ENCODE data around the gene MYO18A.

Gene MYO18A

DNA sequence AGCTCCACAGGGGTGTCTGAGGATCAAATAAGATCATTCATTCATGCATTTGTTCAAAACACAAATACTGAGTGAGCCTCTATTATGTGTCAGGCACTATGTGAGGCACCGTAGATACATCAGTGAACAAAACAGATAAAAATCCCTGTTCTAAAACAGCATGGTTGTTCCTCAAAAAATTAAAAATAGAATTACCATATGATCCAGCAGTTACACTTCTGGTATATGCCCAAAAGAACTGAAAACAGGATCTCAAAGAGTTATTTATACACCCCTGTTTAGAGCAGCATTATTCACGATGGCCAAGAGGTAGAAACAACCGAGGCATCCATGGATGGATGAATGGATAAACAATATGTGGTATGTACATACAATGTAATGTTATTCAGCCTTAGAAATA is 121.8 kb downstream of the MYO18A start:
- ATAC-seq (replicated peaks) (no peak), DNase-seq (no peak)
- Mint-ChIP-seq H3K27me3 (no peaks in the 10 kb centered on the region), H3K9me3 (no peaks in the 10 kb centered on the region), H3K4me3 (no peak overlapping the region), H3K4me1 (peaks cover 0 to 5% of the 10 kb centered on the region in 2 donors), H3K27ac (no peak overlapping the region), H3K36me3 (no peaks in the 10 kb centered on the region)

DNA sequence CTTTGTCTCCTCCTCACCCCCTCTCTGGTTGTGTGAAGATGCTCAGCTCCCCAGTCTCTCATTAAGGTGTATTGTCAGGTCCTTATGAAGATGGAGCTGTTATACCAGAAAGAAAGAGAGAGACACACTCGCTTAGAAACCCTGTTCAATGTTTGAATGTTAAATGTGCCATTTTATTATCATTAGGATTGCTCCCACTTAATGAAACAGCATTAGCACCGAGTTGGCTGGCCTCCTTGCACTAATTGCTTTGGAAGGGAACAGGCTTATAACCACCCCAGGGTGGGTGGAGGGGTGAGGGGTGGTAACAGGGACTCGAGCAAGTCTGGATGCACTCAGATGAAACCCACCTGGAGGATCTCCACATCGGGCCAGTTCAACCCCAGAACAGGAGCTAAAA is 122.8 kb downstream of the MYO18A start:
- ATAC-seq (replicated peaks) (no peak), DNase-seq (no peak)
- Mint-ChIP-seq H3K4me3 (no peak overlapping the region), H3K27ac (no peak overlapping the region), H3K9me3 (no peaks in the 10 kb centered on the region), H3K27me3 (no peaks in the 10 kb centered on the region), H3K4me1 (peaks cover 0 to 5% of the 10 kb centered on the region in 2 donors), H3K36me3 (no peaks in the 10 kb centered on the region)

DNA sequence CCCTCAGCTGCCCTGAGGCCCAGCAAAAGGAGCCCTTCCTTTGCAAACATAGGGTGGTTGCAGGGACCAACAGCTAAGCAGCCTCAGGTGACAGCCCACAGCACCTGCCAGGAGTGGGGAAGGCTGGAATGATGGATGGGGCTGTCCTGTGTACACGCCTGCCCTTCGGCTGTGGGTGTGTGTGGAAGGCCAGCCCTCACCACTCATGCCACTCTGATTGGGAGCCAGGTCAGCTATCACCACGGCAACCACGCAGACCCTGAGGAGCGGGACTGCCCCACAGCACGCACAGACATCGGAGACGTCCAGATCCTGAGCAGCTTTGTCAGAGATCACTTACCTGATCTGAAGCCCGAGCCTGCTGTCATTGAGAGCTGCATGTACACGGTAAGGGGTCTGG is 125.4 kb downstream of the MYO18A start:
- peaks cover 0 to 5% of the 10 kb centered on the region in 2 donors for H3K27me3 Mint-ChIP-seq
- no peaks in the 10 kb centered on the region for H3K9me3 Mint-ChIP-seq
- no peaks in the 10 kb centered on the region for H3K36me3 Mint-ChIP-seq
- DNase-seq (no peak), ATAC-seq (replicated peaks) (no peak)
- H3K4me1 Mint-ChIP-seq, result peaks cover 0 to under 1% of the 10 kb centered on the region in 2 donors
- no peak overlapping the region for H3K27ac Mint-ChIP-seq
- no peak overlapping the region for H3K4me3 Mint-ChIP-seq

DNA sequence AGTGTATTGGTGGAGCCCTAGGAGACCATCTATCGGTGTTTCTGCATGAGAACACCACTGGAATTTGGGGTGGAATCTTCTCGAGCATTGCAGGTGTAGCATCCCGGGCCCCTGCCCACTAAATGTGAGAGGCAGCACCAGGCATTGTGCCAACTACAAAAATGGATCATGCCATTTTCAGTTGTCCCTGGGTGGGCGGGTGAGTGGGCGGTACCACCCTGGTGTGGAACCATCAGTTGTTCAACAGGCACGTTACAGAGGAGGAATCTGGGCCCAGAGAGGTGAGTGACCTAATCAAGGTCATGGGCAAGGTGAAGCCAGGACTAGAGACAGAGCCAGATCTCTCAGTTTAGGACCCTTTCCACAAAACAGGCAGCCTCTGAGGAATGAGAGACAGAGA is 128.5 kb downstream of the MYO18A start:
- peaks cover 3 to 9% of the 10 kb centered on the region in 2 donors for H3K4me1 Mint-ChIP-seq
- H3K9me3 Mint-ChIP-seq, result no peaks in the 10 kb centered on the region
- H3K27ac Mint-ChIP-seq, result no peak overlapping the region
- no peak for ATAC-seq (replicated peaks)
- no peaks in the 10 kb centered on the region for H3K36me3 Mint-ChIP-seq
- no peak overlapping the region for H3K4me3 Mint-ChIP-seq
- peaks cover 9 to 15% of the 10 kb centered on the region in 2 donors for H3K27me3 Mint-ChIP-seq
- no peak for DNase-seq

DNA sequence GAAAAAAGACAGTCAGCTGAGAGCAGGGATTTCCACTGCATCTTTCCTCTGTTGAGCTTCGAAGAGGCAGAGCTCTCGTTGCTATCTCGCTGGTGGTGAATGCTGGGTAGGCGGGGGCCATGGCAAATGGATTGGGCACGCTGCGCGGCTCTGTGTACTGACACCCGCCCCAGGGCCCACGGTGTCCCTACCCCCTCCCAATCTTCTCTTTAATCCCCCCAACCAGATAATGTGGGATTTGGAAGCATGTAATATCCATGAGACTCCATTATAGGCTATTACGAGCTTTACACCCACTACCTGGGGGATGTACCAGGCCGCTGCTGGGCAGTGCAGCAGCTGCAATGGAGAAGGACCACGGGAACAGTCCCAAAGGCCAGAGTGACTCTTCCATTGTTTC is 129.0 kb downstream of the MYO18A start:
- H3K4me1 Mint-ChIP-seq, result peaks cover 3 to 14% of the 10 kb centered on the region in 2 donors
- ATAC-seq (replicated peaks), result no peak
- peaks cover 0 to 2% of the 10 kb centered on the region in 2 donors for H3K36me3 Mint-ChIP-seq
- no peak overlapping the region for H3K27ac Mint-ChIP-seq
- no peaks in the 10 kb centered on the region for H3K9me3 Mint-ChIP-seq
- H3K27me3 Mint-ChIP-seq, result peaks cover 13 to 20% of the 10 kb centered on the region in 2 donors
- no peak for DNase-seq
- H3K4me3 Mint-ChIP-seq, result no peak overlapping the region

DNA sequence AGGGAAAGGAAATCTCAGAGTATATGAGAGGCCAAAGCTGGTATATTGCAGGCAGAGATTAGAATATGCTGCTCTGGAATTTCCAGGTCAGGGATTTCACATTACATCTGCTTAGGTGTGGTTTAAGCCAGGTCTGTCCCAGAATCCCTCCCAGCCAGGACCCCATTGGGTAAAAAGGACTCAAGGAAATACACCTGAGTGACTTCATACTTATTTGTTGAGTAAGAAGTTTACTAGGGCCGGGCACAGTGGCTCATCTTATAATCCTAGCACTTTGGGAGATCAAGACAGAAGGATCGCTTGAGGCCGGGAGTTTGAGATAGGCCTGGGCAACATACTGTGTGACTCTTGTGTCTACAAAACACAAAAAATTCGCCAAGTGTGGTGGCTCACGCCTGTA is 130.0 kb downstream of the MYO18A start:
- DNase-seq (no peak), ATAC-seq (replicated peaks) (no peak)
- Mint-ChIP-seq H3K36me3 (peaks cover 2 to 6% of the 10 kb centered on the region in 2 donors), H3K4me3 (no peak overlapping the region), H3K4me1 (peaks cover 9 to 21% of the 10 kb centered on the region in 2 donors), H3K27ac (no peak overlapping the region), H3K9me3 (no peaks in the 10 kb centered on the region), H3K27me3 (peaks cover 17 to 24% of the 10 kb centered on the region in 2 donors)

DNA sequence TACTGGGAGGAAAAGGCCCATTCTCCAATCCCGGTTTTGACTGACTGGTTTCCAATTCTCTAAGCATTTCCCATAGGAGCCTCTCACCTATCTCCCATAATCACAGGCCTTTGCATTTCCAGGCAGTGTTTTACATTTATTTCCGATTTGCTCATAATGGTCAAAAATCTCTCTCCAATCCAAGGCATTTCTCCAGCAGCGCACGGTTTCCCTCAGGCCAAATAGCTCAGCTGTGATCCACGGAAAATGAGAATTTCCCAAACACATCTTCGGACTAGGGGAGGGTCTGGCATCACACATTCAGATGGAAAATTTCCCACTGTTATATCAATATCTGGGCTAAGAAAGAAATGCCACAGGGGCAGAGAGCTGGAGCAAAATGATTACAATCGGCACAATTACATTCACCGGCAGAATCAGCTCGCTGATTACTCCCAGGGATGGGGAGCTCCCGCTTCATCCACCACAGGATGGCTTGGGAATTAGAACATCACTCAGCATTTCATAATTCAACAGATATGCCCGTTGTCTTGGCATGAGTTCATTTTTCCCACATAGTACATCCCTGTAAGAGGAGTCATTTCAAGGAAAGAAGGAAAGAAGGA is 130.6 kb downstream of the MYO18A start:
- Mint-ChIP-seq H3K9me3 (no peaks in the 10 kb centered on the region), H3K27me3 (peaks cover 17 to 24% of the 10 kb centered on the region in 2 donors), H3K4me3 (no peak overlapping the region), H3K4me1 (peaks cover 9 to 21% of the 10 kb centered on the region in 2 donors), H3K27ac (no peak overlapping the region), H3K36me3 (peaks cover 2 to 6% of the 10 kb centered on the region in 2 donors)
- DNase-seq, result no peak
- no peak for ATAC-seq (replicated peaks)

DNA sequence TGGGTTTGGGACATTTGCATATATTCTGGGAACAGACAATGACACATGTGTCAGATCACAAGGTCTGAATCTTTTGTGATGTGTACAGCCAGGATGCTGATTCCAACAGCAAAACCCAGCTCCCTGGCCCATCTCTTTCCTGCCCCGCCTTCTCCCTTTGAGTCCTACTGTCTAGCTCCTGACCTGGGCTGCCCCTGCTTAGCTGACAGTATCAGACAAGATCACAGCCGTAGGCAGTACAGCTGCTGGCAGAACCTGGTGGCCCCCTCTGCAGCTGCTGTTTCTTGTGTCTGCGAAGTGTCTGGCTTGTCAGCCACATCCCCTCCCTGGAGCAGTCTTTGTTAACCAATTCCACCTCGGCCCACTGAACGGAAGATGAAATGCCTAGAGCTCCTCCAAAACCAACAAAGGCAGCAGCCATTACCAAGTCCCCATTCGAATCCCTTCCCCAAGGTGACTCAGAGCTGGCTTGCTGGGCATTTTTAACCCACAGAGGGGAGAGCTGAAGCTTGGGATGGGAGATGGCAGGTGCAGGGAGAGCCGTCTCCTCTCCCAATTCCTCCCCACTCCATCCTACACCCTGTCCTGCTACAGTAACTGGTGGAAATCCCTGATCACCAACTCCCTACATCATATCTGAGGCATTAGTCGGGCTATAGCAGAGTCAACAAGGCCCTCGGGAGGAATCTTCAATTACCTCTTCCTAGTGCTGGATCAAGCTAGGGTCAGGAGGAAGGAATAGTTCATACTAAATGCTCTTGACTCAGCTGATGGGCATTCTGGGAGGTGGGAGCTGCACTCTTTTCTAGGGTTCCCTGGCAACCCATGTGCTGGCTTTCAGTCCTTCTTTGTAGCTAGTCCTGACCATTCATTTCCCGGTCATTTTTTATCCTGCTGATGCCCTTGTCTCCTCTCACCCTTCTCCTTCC is 131.5 kb downstream of the MYO18A start:
- H3K4me1 Mint-ChIP-seq, result peaks cover 11 to 29% of the 10 kb centered on the region in 2 donors
- no peak for ATAC-seq (replicated peaks)

DNA sequence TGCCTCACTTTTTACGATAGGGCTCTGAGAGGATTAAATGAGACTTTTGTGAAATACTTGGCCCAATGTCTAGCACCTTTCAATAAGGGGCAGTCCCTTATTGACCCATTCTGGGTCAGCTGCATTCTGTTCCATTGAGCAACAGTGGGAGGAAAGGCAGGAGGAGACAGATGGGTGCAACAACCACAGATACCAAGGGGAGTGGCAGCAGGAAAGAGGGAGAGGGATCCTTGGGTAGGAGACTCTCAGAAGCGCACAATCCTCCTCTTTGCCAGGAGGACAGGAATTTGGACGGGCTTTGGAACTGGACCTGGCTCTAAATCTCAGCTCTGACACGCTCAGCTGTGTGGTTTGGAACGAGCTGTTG is 133.7 kb downstream of the MYO18A start:
- Mint-ChIP-seq H3K4me3 (no peak overlapping the region), H3K27me3 (peaks cover 14 to 24% of the 10 kb centered on the region in 2 donors)

More for the DNA sequence above, 131.5 kb downstream of the MYO18A start:
- H3K27ac Mint-ChIP-seq, result no peak overlapping the region
- no peak for DNase-seq
- H3K4me3 Mint-ChIP-seq, result no peak overlapping the region
- H3K9me3 Mint-ChIP-seq, result no peaks in the 10 kb centered on the region
- peaks cover 2 to 6% of the 10 kb centered on the region in 2 donors for H3K36me3 Mint-ChIP-seq
- H3K27me3 Mint-ChIP-seq, result peaks cover 17 to 24% of the 10 kb centered on the region in 2 donors

DNA sequence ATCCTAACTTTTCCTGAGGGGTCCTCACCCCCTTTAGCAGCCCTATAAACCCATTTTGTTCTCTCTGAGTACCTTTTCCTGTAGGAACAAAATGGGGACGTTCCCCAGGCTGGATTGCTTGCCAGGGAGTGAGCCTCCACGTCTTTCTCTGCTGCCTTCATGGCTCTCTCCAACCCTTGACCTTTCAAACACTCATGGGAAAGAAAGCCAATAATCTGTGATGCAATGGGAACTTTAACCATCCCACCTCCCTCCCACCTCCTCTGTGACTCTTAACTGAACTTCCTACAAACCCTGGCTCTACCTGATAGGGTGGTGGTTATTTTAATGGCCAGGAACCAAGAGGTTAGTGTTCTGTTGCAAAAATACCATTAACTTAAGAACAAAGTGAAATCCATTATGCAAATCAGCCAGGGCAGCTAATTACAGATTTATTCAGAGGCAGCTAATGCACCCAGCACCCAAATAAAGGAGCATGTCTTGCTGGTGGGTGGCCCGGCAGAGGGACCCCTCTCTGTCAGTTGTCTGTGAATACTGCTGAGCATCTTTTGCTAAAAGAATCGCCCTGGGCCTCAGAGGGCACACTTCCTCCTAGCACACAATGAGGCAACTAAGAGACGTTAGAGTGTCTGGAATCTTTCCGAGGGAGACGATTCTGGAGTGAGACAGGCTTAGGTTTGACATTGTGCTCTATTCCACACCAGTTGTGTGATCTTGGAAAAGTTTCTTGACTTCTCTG is 134.3 kb downstream of the MYO18A start:
- H3K27me3 Mint-ChIP-seq, result peaks cover 14 to 24% of the 10 kb centered on the region in 2 donors

More for the DNA sequence above, 133.7 kb downstream of the MYO18A start:
- H3K9me3 Mint-ChIP-seq, result no peaks in the 10 kb centered on the region
- ATAC-seq (replicated peaks) (no peak), DNase-seq (no peak)
- peaks cover 2 to 6% of the 10 kb centered on the region in 2 donors for H3K36me3 Mint-ChIP-seq
- no peak overlapping the region for H3K27ac Mint-ChIP-seq
- H3K4me1 Mint-ChIP-seq, result peaks cover 23 to 51% of the 10 kb centered on the region in 2 donors

DNA sequence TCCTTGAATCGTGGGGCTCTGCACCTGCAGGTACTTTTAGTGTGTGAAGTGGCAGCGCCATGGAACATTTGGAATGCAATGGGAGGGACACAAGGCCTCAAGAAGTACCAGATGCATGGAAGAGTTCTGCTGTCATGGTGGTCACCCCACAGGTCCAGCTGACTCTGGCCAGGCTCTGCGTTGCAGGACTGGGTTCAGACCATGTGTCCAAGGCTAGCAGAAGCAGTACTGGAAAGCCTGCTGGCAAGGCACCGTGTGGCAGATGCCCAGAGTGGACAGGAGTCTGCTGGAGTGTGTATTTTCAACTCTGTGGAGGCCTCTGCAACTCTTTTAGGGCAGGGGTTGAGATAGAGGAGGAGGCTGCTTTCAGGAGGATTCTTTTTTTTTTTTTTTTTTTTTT is 135.2 kb downstream of the MYO18A start:
- H3K4me1 Mint-ChIP-seq, result peaks cover 23 to 56% of the 10 kb centered on the region in 2 donors
- peaks cover 14 to 24% of the 10 kb centered on the region in 2 donors for H3K27me3 Mint-ChIP-seq
- DNase-seq (no peak), ATAC-seq (replicated peaks) (no peak)
- H3K36me3 Mint-ChIP-seq, result peaks cover 2 to 6% of the 10 kb centered on the region in 2 donors
- no peak overlapping the region for H3K27ac Mint-ChIP-seq
- H3K9me3 Mint-ChIP-seq, result no peaks in the 10 kb centered on the region
- no peak overlapping the region for H3K4me3 Mint-ChIP-seq

More for the DNA sequence above, 134.3 kb downstream of the MYO18A start:
- no peak for ATAC-seq (replicated peaks)
- H3K4me3 Mint-ChIP-seq, result no peak overlapping the region
- peaks cover 23 to 56% of the 10 kb centered on the region in 2 donors for H3K4me1 Mint-ChIP-seq
- H3K36me3 Mint-ChIP-seq, result peaks cover 2 to 6% of the 10 kb centered on the region in 2 donors
- no peaks in the 10 kb centered on the region for H3K9me3 Mint-ChIP-seq
- H3K27ac Mint-ChIP-seq, result no peak overlapping the region
- no peak for DNase-seq

DNA sequence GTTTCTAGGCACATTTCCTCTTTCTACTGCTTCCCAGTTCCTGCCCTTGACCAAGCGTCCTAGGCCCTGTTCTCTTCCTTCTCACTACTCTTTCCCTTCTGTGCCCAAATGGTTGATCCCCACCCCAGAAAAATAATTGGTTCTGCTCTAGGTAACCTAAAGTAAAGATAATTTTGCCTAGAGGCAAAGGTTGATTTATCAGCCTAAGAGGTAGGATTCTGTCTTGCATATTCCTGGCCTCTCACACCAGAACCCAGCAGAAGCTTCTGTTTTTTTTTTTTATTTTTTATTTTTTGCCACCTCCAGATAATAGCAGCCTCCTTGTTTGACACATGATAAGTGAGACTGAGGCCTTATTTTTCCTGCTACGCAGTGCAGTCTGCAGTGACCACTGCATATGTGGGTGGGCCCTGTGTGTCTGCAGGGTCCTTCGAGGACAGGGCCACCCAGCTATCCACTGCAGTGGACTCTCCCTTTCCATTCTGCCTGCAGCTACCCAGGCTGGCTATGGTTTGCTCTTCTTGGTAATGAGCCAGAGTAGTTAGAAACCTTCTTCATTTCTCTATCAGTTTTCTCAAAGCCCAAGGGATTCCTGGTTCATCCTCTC is 136.6 kb downstream of the MYO18A start:
- H3K27me3 Mint-ChIP-seq, result peaks cover 8 to 16% of the 10 kb centered on the region in 2 donors
- H3K4me3 Mint-ChIP-seq, result peak overlapping the region in 1 of 2 donors; percentile 10
- H3K36me3 Mint-ChIP-seq, result peaks cover 2 to 6% of the 10 kb centered on the region in 2 donors
- H3K9me3 Mint-ChIP-seq, result no peaks in the 10 kb centered on the region
- DNase-seq (peak; percentile 28), ATAC-seq (replicated peaks) (peak; percentile 43 to 55)
- H3K4me1 Mint-ChIP-seq, result peaks cover 23 to 54% of the 10 kb centered on the region in 2 donors
- H3K27ac Mint-ChIP-seq, result no peak overlapping the region

DNA sequence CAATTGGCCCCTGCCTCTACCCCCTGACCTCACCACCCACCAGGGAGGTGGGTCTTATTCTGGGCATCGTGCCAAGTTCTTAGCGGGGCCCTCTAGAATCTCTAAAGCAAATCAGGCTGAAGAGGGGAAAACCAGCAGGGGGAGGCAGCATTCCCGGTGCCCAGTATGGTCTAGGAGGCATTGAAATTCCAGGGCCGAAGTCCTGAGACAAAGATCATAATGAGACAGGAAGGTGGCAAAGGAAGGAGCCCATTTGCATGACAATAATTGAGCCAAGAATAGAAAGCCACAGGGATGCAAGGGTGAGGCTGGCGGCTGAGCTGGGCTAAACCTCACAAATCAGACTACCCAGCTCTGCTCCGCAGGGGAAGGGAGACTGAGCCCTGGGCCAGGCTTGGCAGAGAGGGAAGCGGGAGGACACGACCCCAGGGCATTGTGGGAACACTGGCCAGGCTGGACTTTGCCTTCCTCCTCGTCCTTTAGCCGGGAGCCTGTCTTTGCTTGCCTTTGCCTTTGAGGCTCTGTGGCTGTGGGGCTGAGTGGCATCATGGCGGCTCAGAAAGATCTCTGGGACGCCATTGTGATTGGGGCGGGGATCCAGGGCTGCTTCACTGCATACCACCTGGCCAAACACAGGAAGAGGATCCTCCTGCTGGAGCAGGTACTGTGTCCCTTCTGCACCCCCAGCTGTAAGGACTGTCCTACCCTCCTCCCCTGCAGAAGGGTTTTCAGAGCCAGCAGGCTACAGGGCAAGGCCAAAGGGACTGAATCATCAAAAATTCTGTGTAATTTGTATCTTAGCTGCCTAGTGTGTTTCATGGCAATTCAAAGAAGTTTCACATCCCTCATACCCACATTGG is 137.3 kb downstream of the MYO18A start, which contains the start of gene PIPOX:
Gene PIPOX, plus strand, starts transcription at position 463 of the 860 bp plus-strand sequence. Its CDS starts 85 bp downstream, at position 548.
- Mint-ChIP-seq H3K27ac (peak within 1 kb of the TSS; percentile 81), H3K36me3 (peaks cover 2 to 6% of the 10 kb centered on the region in 2 donors), H3K9me3 (no peaks in the 10 kb centered on the region), H3K4me1 (peaks cover 20 to 47% of the 10 kb centered on the region in 2 donors), H3K27me3 (peaks cover 8 to 10% of the 10 kb centered on the region in 2 donors), H3K4me3 (peak within 1 kb of the TSS; percentile 46 to 57)
- ATAC-seq (replicated peaks), result peak; percentile 95 to 96
- DNase-seq, result no peak

Data from stimulated activated naive B cell treated with anti-CD40 and anti-IgM and Interleukin-4, amounts not matched to agents 10 μg/mL and 1 μg/mL and 100 μg/mL, for 72 hours (primary cell).